ENCODE data around the gene KIAA1614.

KIAA1614 gene

GRCh38 chr1:180927348-180927747 lies 14.7 kb downstream of the KIAA1614 start:
- DNase-seq, result no peak

- DNase-seq, result no peak
These were observed 15.1 kb downstream of the KIAA1614 start for GRCh38 chr1:180927841-180928240.

GRCh38 chr1:180928331-180929230 lies 15.9 kb downstream of the KIAA1614 start:
- no peak for DNase-seq

- DNase-seq, result no peak
These were observed 16.7 kb downstream of the KIAA1614 start for GRCh38 chr1:180929389-180929788.

GRCh38 chr1:180930687-180931086 lies 18.0 kb downstream of the KIAA1614 start:
- DNase-seq, result no peak

- DNase-seq, result no peak
These were observed 18.8 kb downstream of the KIAA1614 start for GRCh38 chr1:180931529-180931928.

GRCh38 chr1:180932378-180932777 lies 19.7 kb downstream of the KIAA1614 start:
- no peak for DNase-seq

GRCh38 chr1:180933141-180933540 lies 20.4 kb downstream of the KIAA1614 start:
- DNase-seq, result no peak

- no peak for DNase-seq
These were observed 21.9 kb downstream of the KIAA1614 start for GRCh38 chr1:180934563-180934962.

GRCh38 chr1:180935326-180936109 lies 22.8 kb downstream of the KIAA1614 start:
- DNase-seq, result no peak

GRCh38 chr1:180936110-180937011 lies 23.7 kb downstream of the KIAA1614 start:
- DNase-seq, result no peak

GRCh38 chr1:180937012-180937372 lies 24.3 kb downstream of the KIAA1614 start:
- DNase-seq, result no peak

GRCh38 chr1:180937624-180938225 lies 25.0 kb downstream of the KIAA1614 start:
- no peak for DNase-seq

GRCh38 chr1:180939073-180939710 lies 26.5 kb downstream of the KIAA1614 start:
- no peak for DNase-seq

- DNase-seq, result no peak
These were observed 27.0 kb downstream of the KIAA1614 start for GRCh38 chr1:180939711-180940103.

- DNase-seq, result no peak
These were observed 27.7 kb downstream of the KIAA1614 start for GRCh38 chr1:180940445-180940844.

- DNase-seq, result no peak
These were observed 29.0 kb downstream of the KIAA1614 start for GRCh38 chr1:180941518-180942275.

- no peak for DNase-seq
These were observed 32.5 kb downstream of the KIAA1614 start for GRCh38 chr1:180945151-180945550.

GRCh38 chr1:180945551-180945950 lies 32.9 kb downstream of the KIAA1614 start:
- no peak for DNase-seq

- DNase-seq, result no peak
These were observed 33.4 kb downstream of the KIAA1614 start for GRCh38 chr1:180946056-180946455.
